Transverse colon (tissue), 4 donors: ENCODE measurements around the gene TOMM6.

ENCODE experiments used
- CTCF ChIP-seq, 5 experiments: fragments of 200-600 bp in 3 of 5; fragments of 450-650 bp in 2 of 5; sonication (generic) in 3 of 5; IDR thresholded peaks; 1 replicate in 2 of 5; 2 replicates in 3 of 5; pipeline ENCODE4 v1.5.1; 2016 to 2017; ENCODE audit warnings: antibody characterized with exemption in 5 of 5, inconsistent platforms in 3 of 5, mild to moderate bottlenecking in 2 of 5, moderate library complexity in 1 of 5
- POLR2A ChIP-seq: fragments of 450-650 bp; IDR thresholded peaks from one replicate; pipeline ENCODE4 v1.6.1; 2016; ENCODE audit warnings: antibody characterized with exemption, mild to moderate bottlenecking, moderate library complexity
- POLR2AphosphoS5 ChIP-seq, 3 donors: sonication (generic); formaldehyde crosslinking; IDR thresholded peaks; one replicate each; pipeline ENCODE4 v1.6.1; 2016; ENCODE audit warnings: antibody characterized with exemption in 3 of 3

DNA sequence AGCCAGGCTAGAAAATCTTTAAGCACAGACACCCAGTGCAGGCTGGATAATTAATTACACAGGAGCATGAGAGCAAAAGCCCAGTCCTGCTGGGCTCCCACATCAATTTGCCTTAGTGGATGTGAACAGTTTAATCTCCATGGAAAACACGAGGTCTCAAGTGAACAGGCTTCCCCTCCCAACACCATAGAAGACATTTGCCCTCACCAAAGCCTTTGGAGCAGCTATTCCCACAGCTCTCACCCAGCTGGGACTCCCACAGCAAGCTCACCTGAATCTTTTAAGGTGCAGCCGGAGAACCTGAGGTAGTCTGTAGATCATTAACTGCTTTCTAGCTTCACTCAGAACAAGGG lies 12.0 kb downstream of the TOMM6 start:
- TF ChIP-seq CTCF (IDR thresholded peaks at IDR 0.05) (no peak), POLR2AphosphoS5 (IDR thresholded peaks at IDR 0.05) (no peak), POLR2A (no peak)
